ENCODE measurements around the gene CD300LG. TPM values are rescaled to one million over a fixed set of nuclear protein-coding genes. Genes with fewer than 3 reads are reported as not detected.

Gene CD300LG
- total RNA-seq, 3 donors from 2014 or later (not counting 1 experiment from before 2014, with no cell fraction given), result not detected

DNA sequence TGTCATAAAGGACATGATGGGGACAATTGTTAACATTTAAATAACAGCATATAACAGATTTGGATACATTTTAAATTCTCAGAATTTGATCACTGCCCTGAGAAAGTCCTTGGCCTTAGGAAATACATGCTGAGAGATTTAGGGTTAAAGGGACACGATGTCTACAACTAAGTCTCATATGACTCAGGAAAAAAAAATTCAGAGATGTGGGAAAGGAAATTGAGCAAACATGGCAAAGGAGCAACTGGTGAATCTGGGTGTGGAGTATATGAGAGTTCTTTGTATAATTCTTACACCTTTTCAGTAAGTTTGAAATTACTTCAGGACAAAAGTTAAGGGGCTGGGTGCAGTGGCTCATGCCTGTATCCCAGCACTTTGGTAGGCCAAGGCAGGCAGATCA is 32.3 kb upstream of the CD300LG start:
- TF ChIP-seq, protein P1, sequence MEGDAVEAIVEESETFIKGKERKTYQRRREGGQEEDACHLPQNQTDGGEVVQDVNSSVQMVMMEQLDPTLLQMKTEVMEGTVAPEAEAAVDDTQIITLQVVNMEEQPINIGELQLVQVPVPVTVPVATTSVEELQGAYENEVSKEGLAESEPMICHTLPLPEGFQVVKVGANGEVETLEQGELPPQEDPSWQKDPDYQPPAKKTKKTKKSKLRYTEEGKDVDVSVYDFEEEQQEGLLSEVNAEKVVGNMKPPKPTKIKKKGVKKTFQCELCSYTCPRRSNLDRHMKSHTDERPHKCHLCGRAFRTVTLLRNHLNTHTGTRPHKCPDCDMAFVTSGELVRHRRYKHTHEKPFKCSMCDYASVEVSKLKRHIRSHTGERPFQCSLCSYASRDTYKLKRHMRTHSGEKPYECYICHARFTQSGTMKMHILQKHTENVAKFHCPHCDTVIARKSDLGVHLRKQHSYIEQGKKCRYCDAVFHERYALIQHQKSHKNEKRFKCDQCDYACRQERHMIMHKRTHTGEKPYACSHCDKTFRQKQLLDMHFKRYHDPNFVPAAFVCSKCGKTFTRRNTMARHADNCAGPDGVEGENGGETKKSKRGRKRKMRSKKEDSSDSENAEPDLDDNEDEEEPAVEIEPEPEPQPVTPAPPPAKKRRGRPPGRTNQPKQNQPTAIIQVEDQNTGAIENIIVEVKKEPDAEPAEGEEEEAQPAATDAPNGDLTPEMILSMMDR (IDR thresholded peaks at IDR 0.05), result no peak
- no peaks in the 10 kb centered on the region for H3K4me1 ChIP-seq (ENCODE audit: control insufficient read depth, insufficient read depth, low read length)
- Mint-ChIP-seq H3K36me3 (no peaks in the 10 kb centered on the region), H3K4me3 (no peak overlapping the region), H3K27me3 (ENCODE audit: low read depth in 2 of 2) (peaks cover 0 to 29% of the 10 kb centered on the region in 2 donors), H3K4me1 (no peaks in the 10 kb centered on the region), H3K9me3 (no peaks in the 10 kb centered on the region), H3K27ac (no peak overlapping the region)
- no peaks in the 10 kb centered on the region for H3K9me3 ChIP-seq (ENCODE audit: control insufficient read depth, insufficient read depth, low read length)
- ATAC-seq, result no peak
- H3K4me3 ChIP-seq (ENCODE audit: low read length), result no peak overlapping the region
- H3K27ac ChIP-seq (ENCODE audit: low read length), result no peak overlapping the region
- intact Hi-C loops (cut with micrococcal nuclease), result no loop called here
- H3K36me3 ChIP-seq (ENCODE audit: control insufficient read depth, insufficient read depth, low read length), result no peaks in the 10 kb centered on the region
- H3K27me3 ChIP-seq (ENCODE audit: control insufficient read depth, insufficient read depth, low read length), result no peaks in the 10 kb centered on the region
- no peak for DNase-seq
- 61% methylated on average over 1 of the region's 1 CpG for WGBS (ENCODE audit: insufficient coverage)

DNA sequence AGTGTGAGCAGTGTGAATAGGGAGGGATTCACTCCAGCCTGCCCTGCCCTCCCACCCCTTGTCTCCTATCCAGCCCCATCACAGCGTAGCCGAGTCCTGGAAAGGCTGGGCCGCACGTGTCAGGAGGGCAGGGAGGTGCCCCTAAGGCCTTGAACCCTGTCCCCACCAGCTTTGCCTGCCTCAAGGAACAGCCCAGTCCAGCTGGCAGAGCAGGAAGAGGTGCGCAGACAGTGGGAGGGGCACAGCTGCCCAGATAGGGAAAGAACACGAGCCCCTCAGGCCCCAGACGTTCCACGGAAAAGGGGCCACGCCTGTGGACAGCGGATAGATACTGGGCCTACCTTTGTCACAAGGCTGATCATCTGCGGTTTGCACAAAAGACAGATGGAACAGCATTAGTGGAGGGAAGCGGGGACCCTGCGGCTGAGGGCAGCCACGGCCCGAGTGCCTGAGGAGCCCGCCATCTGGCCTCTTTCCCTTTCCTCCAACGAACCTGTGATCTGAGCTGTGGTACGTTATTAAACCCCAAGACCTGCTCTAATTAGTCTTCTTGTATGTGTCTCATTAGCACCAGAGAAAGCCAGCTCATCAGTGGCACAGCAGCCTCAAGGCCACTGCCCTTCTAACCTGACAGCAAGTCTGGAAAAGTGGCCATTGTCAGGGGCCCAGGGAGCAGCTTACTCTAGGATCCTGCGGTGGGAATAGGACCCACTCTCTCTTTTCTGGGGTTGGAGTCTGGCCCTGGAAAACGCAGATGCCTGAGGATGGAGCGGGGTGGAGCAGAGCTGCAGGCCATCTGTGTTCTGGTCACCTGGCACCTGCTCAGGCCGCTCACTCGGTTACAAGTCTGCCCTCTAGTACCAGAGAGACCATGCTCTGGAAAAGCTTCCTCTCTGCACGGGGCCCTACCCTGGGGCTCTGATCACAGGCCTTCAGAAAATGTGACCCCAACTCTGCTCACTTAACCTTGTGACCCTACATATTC is 30.3 kb upstream of the CD300LG start:
- peaks cover 0 to 27% of the 10 kb centered on the region in 2 donors for H3K27me3 Mint-ChIP-seq (ENCODE audit: low read depth in 2 of 2)
- TF ChIP-seq, protein P1 (IDR thresholded peaks at IDR 0.05), result no peak
- no peaks in the 10 kb centered on the region for H3K36me3 ChIP-seq (ENCODE audit: control insufficient read depth, insufficient read depth, low read length)
- H3K9me3 ChIP-seq (ENCODE audit: control insufficient read depth, insufficient read depth, low read length), result no peaks in the 10 kb centered on the region
- H3K27ac ChIP-seq (ENCODE audit: low read length), result no peak overlapping the region
- no peaks in the 10 kb centered on the region for H3K4me1 Mint-ChIP-seq
- no peaks in the 10 kb centered on the region for H3K27me3 ChIP-seq (ENCODE audit: control insufficient read depth, insufficient read depth, low read length)
- no peaks in the 10 kb centered on the region for H3K4me1 ChIP-seq (ENCODE audit: control insufficient read depth, insufficient read depth, low read length)
- H3K9me3 Mint-ChIP-seq, result no peaks in the 10 kb centered on the region
- no peaks in the 10 kb centered on the region for H3K36me3 Mint-ChIP-seq
- H3K4me3 ChIP-seq (ENCODE audit: low read length), result no peak overlapping the region
- H3K4me3 Mint-ChIP-seq, result no peak overlapping the region
- 91% methylated on average over 24 of the region's 24 CpGs for WGBS (ENCODE audit: insufficient coverage)
- no peak overlapping the region for H3K27ac Mint-ChIP-seq
- DNase-seq, result no peak
- ATAC-seq, result no peak
- intact Hi-C loops (cut with micrococcal nuclease), result no loop called here

DNA sequence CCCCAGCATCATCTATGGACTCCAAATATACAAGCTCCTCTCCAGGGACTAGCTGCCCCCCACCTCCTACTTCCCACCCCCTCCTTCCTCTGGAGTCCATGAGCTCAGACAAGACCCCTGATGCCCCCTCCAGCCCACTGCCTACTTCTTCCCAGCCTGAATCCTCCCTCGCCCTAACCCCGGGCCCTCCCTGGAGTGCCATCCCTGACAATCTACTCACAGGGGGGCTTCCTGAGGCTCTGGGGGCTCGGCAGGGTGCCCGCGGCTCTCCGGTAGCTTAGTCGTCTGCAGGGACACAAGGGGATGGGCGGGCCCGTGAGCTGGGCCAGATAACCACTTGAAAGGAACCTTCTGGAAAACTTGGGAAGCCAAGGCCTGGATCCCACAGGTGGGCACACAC is 29.1 kb upstream of the CD300LG start:
- no peak overlapping the region for H3K4me3 Mint-ChIP-seq
- WGBS (ENCODE audit: insufficient coverage), result 94% methylated on average over 9 of the region's 9 CpGs
- H3K36me3 ChIP-seq (ENCODE audit: control insufficient read depth, insufficient read depth, low read length), result no peaks in the 10 kb centered on the region
- H3K4me3 ChIP-seq (ENCODE audit: low read length), result no peak overlapping the region
- H3K27ac Mint-ChIP-seq, result no peak overlapping the region
- no peaks in the 10 kb centered on the region for H3K27me3 ChIP-seq (ENCODE audit: control insufficient read depth, insufficient read depth, low read length)
- no peaks in the 10 kb centered on the region for H3K9me3 ChIP-seq (ENCODE audit: control insufficient read depth, insufficient read depth, low read length)
- H3K36me3 Mint-ChIP-seq, result no peaks in the 10 kb centered on the region
- H3K27ac ChIP-seq (ENCODE audit: low read length), result no peak overlapping the region
- ATAC-seq, result no peak
- intact Hi-C loops (cut with micrococcal nuclease), result no loop called here
- no peaks in the 10 kb centered on the region for H3K4me1 Mint-ChIP-seq
- TF ChIP-seq, protein P1 (IDR thresholded peaks at IDR 0.05), result no peak
- peaks cover 0 to 20% of the 10 kb centered on the region in 2 donors for H3K27me3 Mint-ChIP-seq (ENCODE audit: low read depth in 2 of 2)
- no peak for DNase-seq
- no peaks in the 10 kb centered on the region for H3K9me3 Mint-ChIP-seq
- H3K4me1 ChIP-seq (ENCODE audit: control insufficient read depth, insufficient read depth, low read length), result no peaks in the 10 kb centered on the region

All from natural killer cell (primary cell).